ENCODE measurements around the gene MAST4.

The MAST4 gene

DNA sequence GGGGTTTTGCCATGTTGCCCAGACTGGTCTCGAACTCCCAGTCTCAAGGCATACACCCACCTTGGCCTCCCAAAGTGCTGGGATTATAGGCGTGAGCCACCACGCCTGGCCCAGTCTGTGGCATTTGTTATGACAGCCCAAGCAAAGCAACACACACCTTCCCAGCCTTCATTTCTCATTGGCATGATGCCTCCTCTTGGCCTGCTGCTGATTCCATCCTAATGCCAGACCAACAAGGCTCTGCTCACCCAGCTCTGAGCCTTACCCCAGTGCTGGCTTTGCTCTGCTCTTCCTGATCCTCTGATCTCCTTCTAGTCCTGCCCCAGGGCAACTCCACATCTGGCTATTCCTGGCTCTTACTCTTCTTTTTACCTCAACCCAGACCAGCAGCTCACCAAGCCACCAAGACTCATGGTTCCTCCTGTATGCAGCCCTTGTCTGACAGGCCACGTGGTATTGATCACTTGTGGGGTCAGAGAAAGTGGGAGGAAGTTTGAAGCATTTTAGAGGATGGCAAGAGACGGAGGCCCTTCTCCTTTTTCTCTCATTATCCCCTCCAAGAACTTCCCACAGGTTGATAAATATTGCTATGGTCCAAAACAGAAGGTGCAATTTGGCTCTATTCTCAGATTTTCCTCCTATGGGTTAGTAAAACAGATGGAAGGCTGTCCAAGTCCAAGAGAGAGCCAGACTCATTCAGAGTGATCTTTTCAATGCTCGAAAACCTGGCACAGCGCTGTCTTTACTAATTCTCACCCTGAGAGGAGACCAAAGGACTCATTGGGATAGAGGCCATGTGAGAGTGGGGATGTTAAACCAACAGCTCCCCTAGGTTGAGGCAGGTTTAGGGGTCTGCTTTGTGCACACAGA, 599.4 kb downstream of the MAST4 start:
- H3K9me3 Mint-ChIP-seq = no peaks in the 10 kb centered on the region
- peak overlapping the region; percentile 37 for H3K27ac Mint-ChIP-seq
- peak overlapping the region; percentile 6 for H3K4me3 Mint-ChIP-seq
- H3K36me3 Mint-ChIP-seq = no peaks in the 10 kb centered on the region
- ATAC-seq (no peak), DNase-seq (ENCODE audit: low spot score in 2 of 2) (no peak)
- H3K4me1 Mint-ChIP-seq = peaks cover 24% of the 10 kb centered on the region

DNA sequence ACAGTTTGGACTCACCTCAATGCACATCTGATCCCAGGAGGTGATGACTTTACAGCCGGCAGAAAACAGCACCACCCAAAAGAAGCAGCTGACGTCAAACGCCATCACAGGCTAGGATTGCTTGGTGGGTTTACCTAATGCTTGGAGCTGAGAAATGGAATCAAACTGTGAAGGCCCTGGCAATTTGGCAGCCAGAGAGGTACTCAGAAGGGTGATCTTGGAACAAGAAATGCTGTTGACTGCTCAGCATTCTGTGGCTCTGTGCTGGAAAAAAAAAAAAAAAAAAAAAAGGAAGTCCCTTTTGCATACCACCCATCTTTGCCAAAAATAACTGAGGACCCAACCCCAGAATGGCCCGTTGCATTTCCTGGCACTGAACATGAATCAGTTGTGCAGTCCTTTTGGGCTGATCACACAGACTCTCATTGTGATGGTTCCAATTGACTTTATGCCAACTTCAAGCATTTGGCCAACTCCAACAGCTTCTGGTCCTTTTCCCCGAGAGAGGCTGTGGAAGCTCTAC, 600.4 kb downstream of the MAST4 start, which contains the start of gene CD180:
Gene CD180, minus strand, starts transcription at position 263 of the 523 bp plus-strand sequence. Its CDS starts 158 bp downstream, at position 105.
- no peak for ATAC-seq
- H3K4me3 Mint-ChIP-seq = peak within 1 kb of the TSS; percentile 18
- no peaks in the 10 kb centered on the region for H3K36me3 Mint-ChIP-seq
- peak within 1 kb of the TSS; percentile 37 for H3K27ac Mint-ChIP-seq
- DNase-seq (ENCODE audit: low spot score in 2 of 2) = no peak
- peaks cover 32% of the 10 kb centered on the region for H3K4me1 Mint-ChIP-seq
- peaks cover 6% of the 10 kb centered on the region for H3K9me3 Mint-ChIP-seq

DNA sequence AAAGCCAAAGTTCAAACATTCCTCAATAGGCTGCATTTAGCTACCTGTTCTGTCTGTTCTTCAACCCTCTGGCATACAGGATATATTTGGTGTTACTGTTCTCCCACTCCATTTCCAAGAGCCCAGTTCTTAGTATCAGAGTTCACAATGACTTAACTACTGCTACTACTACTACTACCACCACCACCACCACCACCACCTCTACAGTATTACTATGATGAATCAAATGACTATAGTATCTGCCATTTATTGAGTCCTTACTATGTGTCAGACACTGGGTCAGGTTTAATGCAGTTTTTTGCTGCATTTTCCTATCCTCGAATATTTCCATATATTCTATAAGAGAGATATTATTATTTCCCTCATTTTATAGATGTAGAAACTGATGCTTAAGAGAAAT, 601.3 kb downstream of the MAST4 start:
- DNase-seq (ENCODE audit: low spot score in 2 of 2) (no peak), ATAC-seq (peak; percentile 99)
- Mint-ChIP-seq H3K36me3 (no peaks in the 10 kb centered on the region), H3K4me3 (peak overlapping the region; percentile 18), H3K4me1 (peaks cover 32% of the 10 kb centered on the region), H3K27ac (peak overlapping the region; percentile 29), H3K9me3 (peaks cover 6% of the 10 kb centered on the region)

DNA sequence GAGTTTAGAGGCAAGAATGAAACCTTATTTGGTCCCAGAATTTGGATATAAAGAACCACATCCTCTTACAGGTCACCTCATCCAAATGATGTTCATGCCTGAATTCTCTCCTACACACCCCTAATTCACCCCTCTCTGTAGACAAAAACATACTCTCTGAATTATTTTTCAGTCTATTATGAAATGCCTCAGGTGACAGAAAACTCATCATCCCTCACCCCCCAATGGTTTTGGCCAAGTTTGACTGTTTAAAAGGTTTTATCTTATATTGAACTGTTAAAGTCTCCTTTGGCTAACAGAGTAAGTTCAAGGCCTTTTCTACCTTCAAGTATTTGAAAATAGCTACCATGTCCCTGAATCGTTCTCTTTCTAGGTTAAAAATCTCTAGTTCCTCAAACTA, 602.7 kb downstream of the MAST4 start:
- H3K36me3 Mint-ChIP-seq = no peaks in the 10 kb centered on the region
- ATAC-seq (no peak), DNase-seq (ENCODE audit: low spot score in 2 of 2) (no peak)
- H3K9me3 Mint-ChIP-seq = peaks cover 6% of the 10 kb centered on the region
- no peak overlapping the region for H3K4me3 Mint-ChIP-seq
- no peak overlapping the region for H3K27ac Mint-ChIP-seq
- peaks cover 33% of the 10 kb centered on the region for H3K4me1 Mint-ChIP-seq

DNA sequence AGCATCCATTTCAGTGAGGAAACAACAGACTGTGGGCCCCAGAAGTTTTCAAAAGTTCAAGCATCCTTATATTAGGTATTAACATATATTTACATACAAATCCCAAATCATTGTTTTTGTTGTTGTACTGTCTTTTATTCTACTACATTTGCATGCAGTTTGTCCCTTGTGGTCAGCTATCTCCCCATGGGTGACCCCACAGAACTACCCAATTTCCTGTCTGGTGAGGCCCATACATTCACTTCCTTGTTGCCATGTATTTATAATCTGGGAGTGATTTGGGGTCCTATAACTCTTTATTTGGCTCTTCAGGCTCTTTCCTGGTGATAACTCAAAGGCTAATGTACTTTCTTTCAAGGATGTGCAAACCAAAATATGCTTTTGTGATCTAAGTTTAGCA, 603.7 kb downstream of the MAST4 start:
- Mint-ChIP-seq H3K36me3 (no peaks in the 10 kb centered on the region), H3K27ac (no peak overlapping the region), H3K9me3 (peaks cover 6% of the 10 kb centered on the region), H3K4me1 (peaks cover 42% of the 10 kb centered on the region), H3K4me3 (no peak overlapping the region)
- ATAC-seq = no peak
- DNase-seq (ENCODE audit: low spot score in 2 of 2) = no peak

DNA sequence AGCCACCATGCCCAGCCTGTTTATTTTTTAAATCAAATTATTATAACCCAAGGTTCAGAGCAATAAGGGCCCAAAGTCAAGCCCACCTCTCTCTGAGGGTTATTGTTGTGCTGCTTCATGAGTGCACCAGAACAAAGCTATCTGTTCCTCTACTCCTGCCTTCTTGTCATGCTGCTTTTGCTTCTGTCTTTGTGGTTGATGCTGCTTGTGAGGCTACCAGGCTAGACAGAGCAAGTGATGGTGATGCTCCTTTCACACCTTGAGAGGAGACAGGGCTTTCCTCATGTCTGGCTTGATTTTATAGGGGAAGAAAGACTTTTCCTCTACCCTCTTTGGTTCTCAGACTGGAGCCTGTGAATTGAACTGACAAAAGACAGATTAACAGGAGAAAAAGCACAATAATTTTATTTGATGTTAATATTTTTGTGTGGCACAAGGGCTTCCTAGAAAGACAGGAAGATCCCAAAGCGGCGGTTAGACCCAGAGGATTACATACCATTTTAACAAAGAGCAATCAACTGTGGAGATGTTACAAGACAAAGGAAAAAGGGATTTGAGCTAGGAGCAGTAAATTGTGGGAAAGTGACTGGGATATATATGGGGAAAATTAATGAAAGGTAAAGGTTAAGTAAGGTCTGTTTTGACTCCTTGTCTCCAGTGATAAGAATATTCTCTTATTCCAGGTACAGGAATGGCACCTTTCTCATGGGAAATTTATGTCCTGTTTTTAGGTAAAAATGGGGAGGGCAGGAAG, 604.8 kb downstream of the MAST4 start:
- H3K36me3 Mint-ChIP-seq = no peaks in the 10 kb centered on the region
- DNase-seq (ENCODE audit: low spot score in 2 of 2) (no peak), ATAC-seq (no peak)
- peaks cover 6% of the 10 kb centered on the region for H3K9me3 Mint-ChIP-seq
- H3K4me1 Mint-ChIP-seq = peaks cover 53% of the 10 kb centered on the region
- peak overlapping the region; percentile 48 for H3K27ac Mint-ChIP-seq
- H3K4me3 Mint-ChIP-seq = no peak overlapping the region

DNA sequence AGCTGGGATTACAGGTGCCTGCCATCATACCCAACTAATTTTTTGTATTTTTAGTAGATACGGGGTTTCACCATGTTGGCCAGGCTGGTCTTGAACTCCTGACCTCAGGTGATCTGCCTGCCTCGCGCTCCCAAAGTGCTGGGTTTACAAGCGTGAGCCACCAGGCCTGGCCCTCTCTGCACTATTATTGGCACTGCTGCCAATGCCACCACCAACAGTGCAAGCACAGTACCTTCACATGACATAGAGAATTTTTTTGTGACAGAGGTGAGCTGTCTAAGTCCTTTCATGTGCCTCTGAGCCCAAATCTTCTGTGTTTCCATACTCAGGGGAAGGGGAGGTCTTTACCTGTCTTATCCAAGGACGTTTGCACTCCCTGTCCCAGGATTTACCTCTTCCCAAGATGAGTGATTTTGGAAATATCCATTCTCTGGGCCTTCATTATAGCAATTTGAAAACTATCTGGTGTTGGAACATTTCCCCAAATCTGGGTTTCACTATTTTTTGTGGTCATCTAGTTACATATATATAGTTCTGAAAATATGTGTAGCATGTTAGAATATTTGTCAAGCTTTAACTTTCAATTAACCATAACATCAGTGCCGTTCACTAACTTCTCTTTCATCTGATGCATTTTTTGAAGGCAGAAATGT, 605.8 kb downstream of the MAST4 start:
- Mint-ChIP-seq H3K27ac (no peak overlapping the region), H3K4me1 (peaks cover 59% of the 10 kb centered on the region), H3K36me3 (peaks cover 5% of the 10 kb centered on the region), H3K4me3 (no peak overlapping the region), H3K9me3 (peaks cover 6% of the 10 kb centered on the region)
- no peak for ATAC-seq
- no peak for DNase-seq (ENCODE audit: low spot score in 2 of 2)

DNA sequence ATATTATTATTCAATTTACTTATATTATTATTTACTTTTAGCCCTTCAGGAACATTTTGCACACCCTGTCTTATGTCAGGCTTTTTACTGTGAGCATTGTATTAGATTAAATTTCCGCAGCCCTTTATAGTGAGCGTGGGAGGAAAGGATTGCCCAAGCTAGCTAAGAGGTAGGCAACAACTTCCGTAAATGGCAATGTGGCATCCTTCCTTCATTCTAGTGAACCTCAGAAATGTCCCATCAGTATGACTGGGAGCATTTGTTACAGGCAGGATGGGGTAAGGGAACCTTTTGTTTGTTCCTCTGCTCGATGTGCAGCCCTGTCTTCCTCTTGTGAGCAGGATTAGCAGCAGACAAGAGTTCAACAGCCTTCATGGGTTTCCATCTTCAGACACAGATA, 606.6 kb downstream of the MAST4 start:
- no peak overlapping the region for H3K27ac Mint-ChIP-seq
- no peak overlapping the region for H3K4me3 Mint-ChIP-seq
- peaks cover 6% of the 10 kb centered on the region for H3K9me3 Mint-ChIP-seq
- peaks cover 7% of the 10 kb centered on the region for H3K36me3 Mint-ChIP-seq
- no peak for DNase-seq (ENCODE audit: low spot score in 2 of 2)
- H3K4me1 Mint-ChIP-seq = peaks cover 63% of the 10 kb centered on the region
- ATAC-seq = no peak

DNA sequence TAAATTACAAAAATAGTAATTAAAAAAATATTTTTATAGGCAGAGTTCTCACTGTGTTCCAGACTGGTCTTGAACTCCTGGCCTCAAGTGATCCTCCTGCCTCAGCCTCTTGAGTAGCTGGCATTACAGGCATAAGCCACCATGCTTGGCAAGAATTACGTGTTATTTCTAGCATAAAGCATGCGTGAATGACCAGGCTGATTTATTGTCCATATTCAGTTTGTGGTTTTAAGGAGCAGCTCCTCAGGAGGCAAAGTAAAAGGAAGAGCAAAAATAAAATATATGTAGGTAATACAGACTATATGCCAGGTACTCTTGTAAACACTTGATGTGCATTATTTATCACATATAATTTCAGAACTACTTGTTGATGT, 607.5 kb downstream of the MAST4 start:
- Mint-ChIP-seq H3K27ac (peak overlapping the region; percentile 92), H3K4me1 (peaks cover 68% of the 10 kb centered on the region), H3K4me3 (peak overlapping the region; percentile 53), H3K9me3 (peaks cover 6% of the 10 kb centered on the region), H3K36me3 (peaks cover 7% of the 10 kb centered on the region)
- DNase-seq (ENCODE audit: low spot score in 2 of 2) = no peak
- no peak for ATAC-seq

DNA sequence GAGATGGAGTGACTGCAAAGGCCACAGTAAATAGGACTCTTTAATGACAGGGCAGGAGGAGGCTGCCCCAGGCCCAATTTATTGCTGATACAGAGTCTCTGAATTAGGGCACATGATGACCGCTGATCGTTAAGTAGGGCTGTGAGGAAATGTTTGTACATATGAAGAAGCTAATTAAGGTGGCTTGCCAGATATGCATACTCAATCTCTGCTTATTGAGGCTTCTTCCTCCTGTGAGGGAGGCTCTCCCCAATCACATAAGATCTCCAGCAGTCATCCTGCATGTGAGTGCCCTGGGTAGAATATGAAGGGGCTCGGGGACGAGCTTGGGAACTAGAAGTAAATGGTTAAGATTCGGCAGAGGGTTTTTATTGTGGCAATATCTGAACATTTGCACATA, 608.6 kb downstream of the MAST4 start:
- ATAC-seq = no peak
- Mint-ChIP-seq H3K36me3 (peaks cover 7% of the 10 kb centered on the region), H3K27ac (peak overlapping the region; percentile 92), H3K9me3 (peaks cover 6% of the 10 kb centered on the region), H3K4me1 (peaks cover 67% of the 10 kb centered on the region), H3K4me3 (peak overlapping the region; percentile 53)
- no peak for DNase-seq (ENCODE audit: low spot score in 2 of 2)

DNA sequence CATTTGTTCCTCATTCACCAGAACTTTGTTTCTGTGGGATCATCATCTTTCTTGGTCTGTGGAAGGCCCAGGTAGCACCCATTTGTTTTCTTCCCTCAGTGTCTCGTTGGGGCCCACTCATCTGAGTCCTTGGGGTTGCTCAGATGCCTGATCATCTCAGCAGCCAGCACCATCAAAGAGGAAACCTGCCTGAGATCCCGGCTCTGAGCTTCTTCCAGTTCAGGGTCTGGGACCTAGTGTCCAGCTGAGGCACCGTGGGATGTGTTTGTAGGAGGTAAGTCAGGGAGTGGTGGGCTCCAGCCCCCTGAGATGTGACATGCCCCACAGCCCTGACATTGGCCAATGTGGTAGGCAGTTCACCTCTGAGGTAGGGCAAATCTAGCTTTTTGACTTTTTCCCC, 609.8 kb downstream of the MAST4 start:
- ATAC-seq = no peak
- DNase-seq (ENCODE audit: low spot score in 2 of 2) = no peak
- Mint-ChIP-seq H3K4me3 (peak overlapping the region; percentile 53), H3K27ac (peak overlapping the region; percentile 87), H3K9me3 (peaks cover 3% of the 10 kb centered on the region), H3K36me3 (peaks cover 7% of the 10 kb centered on the region), H3K4me1 (peaks cover 62% of the 10 kb centered on the region)

DNA sequence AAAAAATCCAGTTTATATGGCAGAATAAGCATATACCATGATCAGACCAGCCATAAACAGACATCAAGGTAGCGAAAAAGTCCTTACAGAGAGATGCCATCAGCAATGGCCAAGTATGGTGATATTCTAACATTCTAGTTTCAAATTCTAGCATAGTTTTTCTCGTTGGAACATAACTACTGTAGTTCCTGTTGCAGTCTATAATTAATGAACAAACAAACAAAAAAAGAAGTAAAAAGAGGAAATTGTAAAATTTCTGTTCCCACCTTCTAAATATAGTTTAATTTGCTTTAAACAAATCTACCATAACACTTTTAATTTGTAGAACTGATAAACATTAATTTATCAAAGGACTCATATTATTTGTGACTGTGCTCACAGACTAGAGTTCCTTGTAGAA, 610.3 kb downstream of the MAST4 start:
- H3K9me3 Mint-ChIP-seq = no peaks in the 10 kb centered on the region
- ATAC-seq = no peak
- no peak for DNase-seq (ENCODE audit: low spot score in 2 of 2)
- peak overlapping the region; percentile 87 for H3K27ac Mint-ChIP-seq
- H3K4me3 Mint-ChIP-seq = peak overlapping the region; percentile 53
- peaks cover 58% of the 10 kb centered on the region for H3K4me1 Mint-ChIP-seq
- peaks cover 7% of the 10 kb centered on the region for H3K36me3 Mint-ChIP-seq

DNA sequence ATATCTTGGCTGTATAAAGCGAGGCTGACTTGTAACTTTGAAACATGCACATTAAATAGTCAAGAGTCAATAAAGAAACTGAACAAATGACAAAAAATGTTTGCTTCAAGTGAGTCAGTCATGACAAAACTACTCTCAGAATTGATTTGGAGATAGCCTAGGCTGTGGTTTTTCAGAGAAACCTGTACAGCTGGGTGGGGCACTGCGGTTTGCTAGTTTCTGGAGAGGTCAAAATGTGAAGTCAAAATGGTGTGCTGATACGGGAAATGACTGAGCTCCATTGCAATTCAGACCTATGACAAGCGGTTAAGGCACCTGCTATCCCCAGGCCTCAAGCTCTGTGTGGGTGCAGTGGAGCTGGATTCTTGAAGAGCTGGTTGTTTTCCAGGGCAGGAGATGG, 610.7 kb downstream of the MAST4 start:
- peak; percentile 69 to 94 for DNase-seq (ENCODE audit: low spot score in 2 of 2)
- peaks cover 7% of the 10 kb centered on the region for H3K36me3 Mint-ChIP-seq
- H3K27ac Mint-ChIP-seq = peak overlapping the region; percentile 87
- H3K4me1 Mint-ChIP-seq = peaks cover 58% of the 10 kb centered on the region
- no peaks in the 10 kb centered on the region for H3K9me3 Mint-ChIP-seq
- H3K4me3 Mint-ChIP-seq = peak overlapping the region; percentile 53
- peak; percentile 95 for ATAC-seq

DNA sequence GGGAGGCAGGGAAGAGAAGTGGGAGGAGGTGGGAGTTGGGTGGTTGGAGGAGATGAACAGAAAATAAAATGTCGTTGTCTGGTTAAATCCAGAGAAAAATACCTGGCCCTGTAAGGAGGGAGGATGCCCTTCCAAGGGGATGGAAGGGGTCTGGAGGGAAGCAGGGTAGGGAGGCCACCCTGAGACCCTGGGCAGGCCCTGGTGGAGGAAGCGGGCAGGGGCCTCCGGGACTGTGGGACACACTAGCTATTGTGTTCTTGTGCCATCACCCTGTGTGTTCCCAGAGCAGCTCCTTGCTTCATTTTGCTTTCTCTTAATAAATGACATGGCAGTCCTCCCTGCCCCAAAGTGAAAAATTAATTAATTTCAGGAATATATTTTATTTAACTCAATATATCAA, 612.2 kb downstream of the MAST4 start:
- H3K27ac Mint-ChIP-seq = peak overlapping the region; percentile 87
- H3K36me3 Mint-ChIP-seq = peaks cover 7% of the 10 kb centered on the region
- DNase-seq (ENCODE audit: low spot score in 2 of 2) (no peak), ATAC-seq (no peak)
- no peaks in the 10 kb centered on the region for H3K9me3 Mint-ChIP-seq
- no peak overlapping the region for H3K4me3 Mint-ChIP-seq
- H3K4me1 Mint-ChIP-seq = peaks cover 58% of the 10 kb centered on the region

DNA sequence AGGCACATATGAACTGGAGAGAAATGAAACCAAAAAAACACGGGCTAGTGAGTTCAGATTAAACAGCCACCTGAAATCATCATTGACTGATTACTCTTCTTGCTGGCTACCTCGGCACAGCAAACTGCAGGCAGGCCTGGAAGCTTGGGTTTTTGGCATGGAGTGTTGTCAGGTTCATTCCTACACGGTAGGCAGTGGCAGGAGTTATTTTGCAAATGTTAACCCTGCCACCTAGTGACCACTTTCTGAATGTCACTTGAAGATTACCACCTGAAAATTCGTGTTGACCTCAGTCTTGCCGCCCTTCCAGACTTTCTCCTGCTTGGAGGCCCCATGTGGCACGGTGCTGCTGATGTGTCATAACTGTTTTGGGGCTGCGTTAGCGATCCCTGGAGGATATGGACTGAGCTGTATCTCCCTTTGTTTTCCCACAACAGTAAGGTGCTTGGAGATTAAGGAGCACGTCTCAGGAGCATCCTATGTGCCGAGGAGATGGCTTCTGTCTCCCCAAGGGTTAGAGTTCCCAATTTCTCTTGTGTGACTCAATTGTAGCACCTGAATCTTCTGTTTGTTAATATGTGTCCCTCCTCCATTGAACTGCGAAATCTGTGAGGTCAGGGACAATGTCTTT, 613.1 kb downstream of the MAST4 start:
- no peak overlapping the region for H3K27ac Mint-ChIP-seq
- H3K4me1 Mint-ChIP-seq = peaks cover 58% of the 10 kb centered on the region
- peaks cover 7% of the 10 kb centered on the region for H3K36me3 Mint-ChIP-seq
- no peak overlapping the region for H3K4me3 Mint-ChIP-seq
- H3K9me3 Mint-ChIP-seq = no peaks in the 10 kb centered on the region
- DNase-seq (ENCODE audit: low spot score in 2 of 2) = peak; percentile 47 to 85
- peak; percentile 48 for ATAC-seq

All from stimulated activated effector memory CD8-positive, alpha-beta T cell treated with anti-CD3 and anti-CD28 coated beads, Interleukin-12 subunit alpha, Interleukin-12 subunit beta, amount 100 ng/mL, for 72 hours (primary cell).